ENCODE data around the gene CFAP410.

DNA sequence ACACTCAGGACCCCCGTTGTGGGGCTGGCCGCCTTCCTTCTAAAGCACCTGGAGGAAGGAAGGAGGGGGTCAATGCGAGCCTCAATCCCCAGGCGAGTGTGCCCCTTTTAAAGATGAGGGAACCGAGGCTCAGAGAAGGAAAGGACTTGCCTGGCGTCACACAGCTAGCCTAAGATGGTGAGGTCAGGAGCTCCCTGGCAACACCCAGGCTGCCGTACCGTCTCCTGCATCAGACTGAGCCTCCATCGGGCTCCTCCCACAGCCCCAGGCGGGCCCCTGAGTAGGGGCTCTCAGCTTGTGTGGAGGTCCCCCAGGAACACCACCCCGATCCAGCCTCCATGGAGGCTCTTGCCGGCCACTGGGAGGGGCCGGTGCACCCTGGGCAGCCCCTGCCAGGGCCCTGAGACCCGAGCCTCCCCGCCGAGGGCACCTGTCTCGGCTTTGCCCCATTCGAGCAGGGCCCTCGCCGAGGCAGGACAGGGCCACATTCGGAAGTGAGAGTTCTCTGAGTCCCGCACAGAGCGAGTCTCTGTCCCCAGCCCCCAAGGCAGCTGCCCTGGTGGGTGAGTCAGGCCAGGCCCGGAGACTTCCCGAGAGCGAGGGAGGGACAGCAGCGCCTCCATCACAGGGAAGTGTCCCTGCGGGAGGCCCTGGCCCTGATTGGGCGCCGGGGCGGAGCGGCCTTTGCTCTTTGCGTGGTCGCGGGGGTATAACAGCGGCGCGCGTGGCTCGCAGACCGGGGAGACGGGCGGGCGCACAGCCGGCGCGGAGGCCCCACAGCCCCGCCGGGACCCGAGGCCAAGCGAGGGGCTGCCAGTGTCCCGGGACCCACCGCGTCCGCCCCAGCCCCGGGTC, 53.8 kb downstream of the CFAP410 start, which contains the start of gene AIRE:
- TF ChIP-seq, protein P1, sequence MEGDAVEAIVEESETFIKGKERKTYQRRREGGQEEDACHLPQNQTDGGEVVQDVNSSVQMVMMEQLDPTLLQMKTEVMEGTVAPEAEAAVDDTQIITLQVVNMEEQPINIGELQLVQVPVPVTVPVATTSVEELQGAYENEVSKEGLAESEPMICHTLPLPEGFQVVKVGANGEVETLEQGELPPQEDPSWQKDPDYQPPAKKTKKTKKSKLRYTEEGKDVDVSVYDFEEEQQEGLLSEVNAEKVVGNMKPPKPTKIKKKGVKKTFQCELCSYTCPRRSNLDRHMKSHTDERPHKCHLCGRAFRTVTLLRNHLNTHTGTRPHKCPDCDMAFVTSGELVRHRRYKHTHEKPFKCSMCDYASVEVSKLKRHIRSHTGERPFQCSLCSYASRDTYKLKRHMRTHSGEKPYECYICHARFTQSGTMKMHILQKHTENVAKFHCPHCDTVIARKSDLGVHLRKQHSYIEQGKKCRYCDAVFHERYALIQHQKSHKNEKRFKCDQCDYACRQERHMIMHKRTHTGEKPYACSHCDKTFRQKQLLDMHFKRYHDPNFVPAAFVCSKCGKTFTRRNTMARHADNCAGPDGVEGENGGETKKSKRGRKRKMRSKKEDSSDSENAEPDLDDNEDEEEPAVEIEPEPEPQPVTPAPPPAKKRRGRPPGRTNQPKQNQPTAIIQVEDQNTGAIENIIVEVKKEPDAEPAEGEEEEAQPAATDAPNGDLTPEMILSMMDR (IDR thresholded peaks at IDR 0.05; ENCODE audit: low read length): no peak
- TF ChIP-seq EZH2phosphoT487 (IDR thresholded peaks at IDR 0.05; ENCODE audit: low read length) (no peak), EZH2 (optimal IDR thresholded peaks at IDR 0.05; ENCODE audit: low read depth, low read length) (no peak)

Data from MM.1S (cell line).